ENCODE measurements around the gene ANKS4B. TPM values are rescaled to one million over a fixed set of nuclear protein-coding genes. Genes with fewer than 3 reads are reported as not detected.

Gene ANKS4B
- total and polyA plus RNA-seq, 2 of the 8 experiments (the other 6 are each of a cell fraction or from before 2014, with no cell fraction given): 0.06 to 0.15 TPM

GRCh38 chr16:21268236-21268635, 34.7 kb downstream of the ANKS4B start (continued):
- no peak for TF ChIP-seq BACH1 (IDR thresholded peaks at IDR 0.05; ENCODE audit: low read length)
- no peak for TF ChIP-seq CEBPB (IDR thresholded peaks at IDR 0.05; ENCODE audit: low read depth, low read length)
- no peak for TF ChIP-seq HDAC6 (IDR thresholded peaks at IDR 0.05; ENCODE audit: low read depth, low read length)
- no peak for TF ChIP-seq NANOG (IDR thresholded peaks at IDR 0.05; ENCODE audit: insufficient read depth, low read depth, low read length, poor library complexity, severe bottlenecking)

Data from H1 (cell line).